Measurements from ENCODE around the gene C19orf73. TPM values are rescaled to one million over a fixed set of nuclear protein-coding genes. Genes with fewer than 3 reads are reported as not detected.

C19orf73 gene
- total and polyA plus RNA-seq, 9 of the 15 experiments (the other 6 are each of a cell fraction or from before 2014, with no cell fraction given): 0.08 to 7.4 (median 1.4) TPM

GRCh38 chr19:49145573-49146407, 26.8 kb upstream of the C19orf73 start (continued):
- TF ChIP-seq UBTF (IDR thresholded peaks at IDR 0.05; ENCODE audit: borderline replicate concordance in 1 of 2, low read depth in 2 of 2, low read length in 2 of 2) (no peak), CREM (IDR thresholded peaks at IDR 0.05; ENCODE audit: low read depth) (peak; percentile 59), ELF1 (tag; IDR thresholded peaks at IDR 0.05) (no peak), SFPQ (IDR thresholded peaks at IDR 0.05; ENCODE audit: low read depth, low read length) (no peak), SETDB1 (IDR thresholded peaks at IDR 0.05; ENCODE audit: low read length) (no peak), PRDM10 (IDR thresholded peaks at IDR 0.05; ENCODE audit: partially characterized antibody) (peak; percentile 99), CHAMP1 (IDR thresholded peaks at IDR 0.05) (no peak), GMEB1 (CRISPR knock-in tag; IDR thresholded peaks at IDR 0.05) (no peak), FOXO4 (CRISPR knock-in tag; IDR thresholded peaks at IDR 0.05) (no peak), ZNF444 (CRISPR knock-in tag; IDR thresholded peaks at IDR 0.05) (no peak)

All from K562 (cell line).